HAP-1 (cell line): ENCODE data around the gene DRD2.

Experiments used
- DNase-seq, 2 experiments: peaks; one replicate each; pipeline ENCODE4 v3.0.0-alpha.2; 2016 to 2020; ENCODE audit warnings: low spot score in 2 of 2
- H3K27me3 ChIP-seq: fragments of 250-450 bp; sonication (Bioruptor Pico); 2 replicates; pipeline ENCODE4 v1.5.1; 2020; ENCODE audit warnings: low read depth, mild to moderate bottlenecking, moderate library complexity
- H3K36me3 ChIP-seq: fragments of 250-450 bp; sonication (Bioruptor Pico); replicated peaks from 2 replicates; pipeline ENCODE4 v1.5.1; 2020; ENCODE audit warnings: mild to moderate bottlenecking
- H3K4me1 ChIP-seq: fragments of 250-450 bp; sonication (Bioruptor Pico); 2 replicates; pipeline ENCODE4 v1.5.1; 2020; ENCODE audit warnings: mild to moderate bottlenecking
- H3K4me3 ChIP-seq: fragments of 250-450 bp; sonication (Bioruptor Pico); 2 replicates; pipeline ENCODE4 v1.5.1; 2020; ENCODE audit warnings: mild to moderate bottlenecking, moderate library complexity
- H3K9me3 ChIP-seq: fragments of 250-450 bp; sonication (Bioruptor Pico); 2 replicates; pipeline ENCODE4 v1.5.1; 2020; ENCODE audit warnings: mild to moderate bottlenecking, moderate library complexity
- in situ Hi-C: fragments of 300-500 bp; cut with MboI; formaldehyde crosslinking; loops from 3 replicates; pipeline ENCODE4 v1.14.3; 2020; ENCODE audit warnings: low sequenced_read_pairs, inconsistent platforms, mixed read lengths

DRD2 gene

GRCh38 chr11:113411536-113411935 is 63.7 kb downstream of the DRD2 start:
- no peak for DNase-seq
- Histone ChIP-seq H3K9me3 (no peaks in the 10 kb centered on the region), H3K4me1 (no peaks in the 10 kb centered on the region), H3K4me3 (no peak overlapping the region), H3K36me3 (no peaks in the 10 kb centered on the region), H3K27me3 (no peaks in the 10 kb centered on the region)
- in situ Hi-C loops = no loop called here

- Histone ChIP-seq H3K9me3 (no peaks in the 10 kb centered on the region), H3K36me3 (no peaks in the 10 kb centered on the region), H3K27me3 (no peaks in the 10 kb centered on the region), H3K4me3 (no peak overlapping the region), H3K4me1 (no peaks in the 10 kb centered on the region)
- DNase-seq = no peak
- in situ Hi-C loops = no loop called here
These were observed 64.6 kb downstream of the DRD2 start for GRCh38 chr11:113410414-113411135.

DNA sequence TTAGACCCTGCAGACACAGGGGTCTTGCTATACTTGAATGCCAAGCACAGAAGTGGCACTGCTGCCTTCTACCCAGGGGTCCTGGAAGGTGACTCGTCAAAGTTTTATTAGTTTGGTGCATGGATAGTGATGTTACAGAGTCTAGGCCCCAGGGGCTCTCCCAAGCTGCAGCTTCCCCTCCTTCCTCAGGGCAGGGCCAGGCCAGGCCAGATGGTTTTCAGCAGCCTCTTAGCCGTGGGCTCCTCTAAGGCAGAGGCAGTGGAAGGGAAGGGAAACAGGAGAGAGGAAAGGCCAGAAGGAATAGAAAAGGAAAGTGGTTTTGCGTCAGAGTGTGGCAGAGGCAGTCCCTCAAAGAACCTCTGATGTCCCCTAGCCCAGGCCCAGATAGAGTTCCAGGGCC is 65.7 kb downstream of the DRD2 start:
- Histone ChIP-seq H3K4me1 (no peaks in the 10 kb centered on the region), H3K9me3 (no peaks in the 10 kb centered on the region), H3K36me3 (no peaks in the 10 kb centered on the region), H3K27me3 (no peaks in the 10 kb centered on the region), H3K4me3 (no peak overlapping the region)
- in situ Hi-C loops = no loop called here
- no peak for DNase-seq

DNA sequence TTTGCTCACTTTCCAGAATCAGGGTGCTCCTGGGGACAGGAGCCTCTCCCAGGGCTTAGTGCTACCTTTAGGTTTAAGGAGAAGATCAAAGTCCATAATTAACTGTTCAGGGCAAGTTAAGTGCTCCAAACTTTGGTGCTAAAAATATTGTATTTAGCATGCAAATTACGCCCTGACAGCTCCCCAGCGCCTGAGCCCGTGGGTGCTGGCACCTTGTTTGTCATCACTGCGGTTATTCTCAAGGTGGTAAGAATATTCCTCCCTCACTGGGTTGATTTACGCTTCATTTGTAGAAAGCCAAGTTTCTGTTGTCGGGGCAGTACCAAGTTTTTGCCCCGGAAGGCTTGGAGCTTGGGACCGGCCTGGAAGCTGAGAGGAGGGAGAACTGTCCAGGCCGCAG is 66.3 kb downstream of the DRD2 start:
- Histone ChIP-seq H3K36me3 (no peaks in the 10 kb centered on the region), H3K4me3 (no peak overlapping the region), H3K9me3 (no peaks in the 10 kb centered on the region), H3K4me1 (no peaks in the 10 kb centered on the region), H3K27me3 (no peaks in the 10 kb centered on the region)
- DNase-seq = no peak
- in situ Hi-C loops = no loop called here

DNA sequence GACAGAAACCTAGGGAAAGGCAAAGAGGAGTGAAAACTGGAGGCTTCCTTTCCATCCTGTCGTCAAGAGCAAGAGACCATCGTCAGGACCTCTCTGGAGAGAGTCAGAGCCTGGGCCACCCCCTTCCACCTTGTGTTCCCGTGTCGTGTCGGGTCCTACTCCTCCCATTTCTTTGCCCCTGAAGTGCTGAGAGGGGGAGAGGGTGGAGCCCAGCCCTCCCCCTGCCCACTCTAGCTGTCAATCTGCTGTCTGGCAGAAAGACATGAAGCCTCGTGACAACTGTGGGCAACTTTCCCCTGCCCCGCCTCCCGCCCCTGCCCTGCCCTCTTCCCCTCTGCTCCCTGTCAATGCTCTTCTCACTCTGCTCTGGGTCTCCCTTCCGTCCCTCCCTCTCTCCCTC is 67.0 kb downstream of the DRD2 start:
- H3K4me3 ChIP-seq = no peak overlapping the region
- DNase-seq = no peak
- in situ Hi-C loops = no loop called here
- no peaks in the 10 kb centered on the region for H3K27me3 ChIP-seq
- no peaks in the 10 kb centered on the region for H3K9me3 ChIP-seq
- H3K36me3 ChIP-seq = no peaks in the 10 kb centered on the region
- H3K4me1 ChIP-seq = no peaks in the 10 kb centered on the region

DNA sequence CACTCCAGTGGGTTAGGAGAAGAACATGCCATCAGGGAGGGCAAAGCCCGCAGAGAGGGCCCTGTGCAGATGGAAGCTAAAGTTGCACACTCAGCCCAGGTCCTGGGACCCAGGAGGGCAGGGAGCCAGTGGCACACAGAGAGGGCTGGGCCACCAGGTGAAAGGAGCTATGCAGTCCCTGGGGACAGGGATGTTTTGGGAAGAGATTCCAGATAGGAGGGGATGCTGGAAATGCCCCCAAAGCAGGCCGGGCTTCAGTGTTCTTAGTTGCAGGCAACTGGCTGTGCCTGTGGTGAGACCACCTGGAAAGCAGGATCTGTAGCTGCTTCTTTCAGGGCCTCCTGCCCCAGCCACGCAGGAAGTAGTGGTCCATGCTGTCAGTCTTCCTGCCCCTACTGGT is 68.0 kb downstream of the DRD2 start:
- no peaks in the 10 kb centered on the region for H3K4me1 ChIP-seq
- H3K36me3 ChIP-seq = no peaks in the 10 kb centered on the region
- in situ Hi-C loops = no loop called here
- no peaks in the 10 kb centered on the region for H3K27me3 ChIP-seq
- no peak overlapping the region for H3K4me3 ChIP-seq
- no peak for DNase-seq
- no peaks in the 10 kb centered on the region for H3K9me3 ChIP-seq

GRCh38 chr11:113405724-113406478 is 69.3 kb downstream of the DRD2 start:
- H3K36me3 ChIP-seq = no peaks in the 10 kb centered on the region
- no peak for DNase-seq
- no peaks in the 10 kb centered on the region for H3K27me3 ChIP-seq
- H3K4me1 ChIP-seq = no peaks in the 10 kb centered on the region
- H3K9me3 ChIP-seq = no peaks in the 10 kb centered on the region
- in situ Hi-C loops = no loop called here
- no peak overlapping the region for H3K4me3 ChIP-seq

- Histone ChIP-seq H3K4me1 (no peaks in the 10 kb centered on the region), H3K9me3 (no peaks in the 10 kb centered on the region), H3K27me3 (no peaks in the 10 kb centered on the region), H3K4me3 (no peak overlapping the region), H3K36me3 (no peaks in the 10 kb centered on the region)
- in situ Hi-C loops = no loop called here
- DNase-seq = no peak
These were observed 70.3 kb downstream of the DRD2 start for GRCh38 chr11:113404859-113405430.

DNA sequence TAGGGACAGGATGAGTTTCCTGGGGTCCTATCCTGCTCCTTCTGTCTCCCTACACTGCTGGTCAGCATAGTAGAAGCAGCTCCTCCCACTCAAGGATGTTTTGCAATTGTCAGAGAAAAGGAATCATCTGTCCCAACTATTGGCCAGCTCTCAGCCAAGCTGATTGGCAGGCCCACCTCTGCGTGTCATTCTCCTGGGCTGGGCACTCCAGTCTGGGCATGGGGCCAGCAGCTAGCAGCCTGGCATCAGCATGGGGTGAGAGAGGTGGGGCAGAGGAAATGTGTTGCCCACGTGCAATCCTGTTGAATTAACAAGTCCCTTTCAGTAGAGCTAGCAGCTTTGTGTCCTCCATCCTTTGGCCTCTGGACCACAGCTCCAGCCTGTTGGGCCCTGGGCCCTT is 73.5 kb downstream of the DRD2 start:
- in situ Hi-C loops = no loop called here
- Histone ChIP-seq H3K4me1 (no peaks in the 10 kb centered on the region), H3K36me3 (no peaks in the 10 kb centered on the region), H3K4me3 (no peak overlapping the region), H3K9me3 (no peaks in the 10 kb centered on the region), H3K27me3 (no peaks in the 10 kb centered on the region)
- DNase-seq = no peak

DNA sequence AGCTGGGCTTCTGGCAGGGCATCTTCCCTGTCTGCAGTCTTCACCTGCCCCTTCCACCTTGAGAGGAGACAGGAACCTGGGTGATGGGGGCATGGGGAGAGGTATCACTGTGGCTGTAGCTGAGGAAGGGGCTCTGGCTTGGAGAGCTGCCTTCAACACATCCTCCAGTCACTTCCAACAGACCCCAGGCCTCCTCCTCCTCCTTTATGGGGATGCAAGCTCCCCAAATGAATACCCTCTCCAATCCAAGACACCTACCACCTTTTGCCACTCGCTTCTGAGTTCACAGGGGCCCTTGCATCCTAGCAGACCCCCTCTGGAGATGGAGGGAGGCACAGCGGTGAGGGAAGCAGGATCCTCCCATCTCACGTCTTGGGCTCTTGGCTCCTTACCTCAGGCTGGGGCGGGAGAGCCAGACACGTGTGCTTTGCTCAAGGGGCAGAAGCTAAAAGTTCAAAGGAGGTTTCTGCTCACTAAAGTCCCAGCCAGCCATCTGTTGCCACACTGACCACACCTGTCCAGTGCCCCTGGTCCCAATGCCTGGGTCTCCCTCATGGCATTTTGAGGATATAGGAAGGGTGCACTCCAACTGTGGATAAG is 74.5 kb downstream of the DRD2 start:
- Histone ChIP-seq H3K4me3 (no peak overlapping the region), H3K9me3 (no peaks in the 10 kb centered on the region), H3K36me3 (no peaks in the 10 kb centered on the region), H3K27me3 (no peaks in the 10 kb centered on the region), H3K4me1 (no peaks in the 10 kb centered on the region)
- DNase-seq = no peak
- in situ Hi-C loops = no loop called here

DNA sequence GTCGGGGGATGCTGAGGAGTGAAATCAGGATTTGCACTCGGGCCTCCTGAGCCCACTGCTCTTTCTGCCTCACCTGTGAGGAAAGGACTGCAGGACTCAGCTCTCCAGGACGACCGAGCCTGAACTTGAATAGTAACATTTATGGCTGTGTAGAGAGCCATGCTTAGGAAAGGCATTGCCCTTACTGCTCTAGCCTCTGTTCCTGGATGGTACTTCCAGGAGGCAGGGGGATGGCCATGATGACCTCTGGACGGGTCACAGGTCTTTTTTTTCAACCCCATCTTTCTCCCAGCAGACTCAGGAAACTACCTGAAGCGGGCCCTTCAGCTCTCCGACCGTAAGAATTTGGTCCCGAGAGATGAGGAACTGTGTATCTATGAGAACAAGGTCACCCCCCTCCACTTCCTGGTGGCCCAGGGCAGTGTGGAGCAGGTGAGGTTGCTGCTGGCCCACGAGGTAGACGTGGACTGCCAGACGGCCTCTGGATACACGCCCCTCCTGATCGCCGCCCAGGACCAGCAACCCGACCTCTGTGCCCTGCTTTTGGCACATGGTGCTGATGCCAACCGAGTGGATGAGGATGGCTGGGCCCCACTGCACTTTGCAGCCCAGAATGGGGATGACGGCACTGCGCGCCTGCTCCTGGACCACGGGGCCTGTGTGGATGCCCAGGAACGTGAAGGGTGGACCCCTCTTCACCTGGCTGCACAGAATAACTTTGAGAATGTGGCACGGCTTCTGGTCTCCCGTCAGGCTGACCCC is 76.3 kb downstream of the DRD2 start:
- Histone ChIP-seq H3K4me3 (no peak overlapping the region), H3K9me3 (no peaks in the 10 kb centered on the region), H3K27me3 (no peaks in the 10 kb centered on the region), H3K4me1 (no peaks in the 10 kb centered on the region), H3K36me3 (no peaks in the 10 kb centered on the region)
- in situ Hi-C loops = no loop called here
- no peak for DNase-seq

GRCh38 chr11:113397821-113398220 is 77.4 kb downstream of the DRD2 start:
- H3K36me3 ChIP-seq = no peaks in the 10 kb centered on the region
- no peak overlapping the region for H3K4me3 ChIP-seq
- H3K4me1 ChIP-seq = no peaks in the 10 kb centered on the region
- no peaks in the 10 kb centered on the region for H3K27me3 ChIP-seq
- no peaks in the 10 kb centered on the region for H3K9me3 ChIP-seq
- no peak for DNase-seq
- in situ Hi-C loops = no loop called here

DNA sequence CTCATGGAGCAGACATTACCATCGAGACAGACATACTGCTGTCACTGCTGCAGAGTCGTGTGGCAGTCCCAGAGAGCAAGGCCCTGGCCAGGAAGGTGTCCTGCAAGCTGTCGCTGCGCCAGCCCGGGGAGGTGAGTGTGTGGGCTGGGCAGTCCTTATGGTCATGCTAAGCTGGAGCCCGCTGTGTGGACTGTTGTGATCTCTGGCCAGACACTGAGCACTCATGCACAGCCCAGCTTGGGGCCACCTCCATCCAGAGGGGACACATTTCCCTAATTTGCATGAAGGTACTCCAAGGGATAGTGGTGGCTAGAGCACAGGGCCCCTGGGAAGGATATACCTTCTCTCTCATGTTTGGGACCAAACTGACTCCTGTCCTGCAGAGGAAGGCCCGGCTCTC is 78.0 kb downstream of the DRD2 start:
- Histone ChIP-seq H3K36me3 (no peaks in the 10 kb centered on the region), H3K4me1 (no peaks in the 10 kb centered on the region), H3K27me3 (no peaks in the 10 kb centered on the region), H3K9me3 (no peaks in the 10 kb centered on the region), H3K4me3 (no peak overlapping the region)
- no peak for DNase-seq
- in situ Hi-C loops = no loop called here
